Measurements from ENCODE around the gene FBXO31. TPM values are rescaled to one million over a fixed set of nuclear protein-coding genes. Genes with fewer than 3 reads are reported as not detected.

Gene FBXO31
- total and polyA plus RNA-seq, 2 of the 13 experiments (the other 11 are each of a cell fraction or from before 2014, with no cell fraction given) = 92.4 to 101 TPM

DNA sequence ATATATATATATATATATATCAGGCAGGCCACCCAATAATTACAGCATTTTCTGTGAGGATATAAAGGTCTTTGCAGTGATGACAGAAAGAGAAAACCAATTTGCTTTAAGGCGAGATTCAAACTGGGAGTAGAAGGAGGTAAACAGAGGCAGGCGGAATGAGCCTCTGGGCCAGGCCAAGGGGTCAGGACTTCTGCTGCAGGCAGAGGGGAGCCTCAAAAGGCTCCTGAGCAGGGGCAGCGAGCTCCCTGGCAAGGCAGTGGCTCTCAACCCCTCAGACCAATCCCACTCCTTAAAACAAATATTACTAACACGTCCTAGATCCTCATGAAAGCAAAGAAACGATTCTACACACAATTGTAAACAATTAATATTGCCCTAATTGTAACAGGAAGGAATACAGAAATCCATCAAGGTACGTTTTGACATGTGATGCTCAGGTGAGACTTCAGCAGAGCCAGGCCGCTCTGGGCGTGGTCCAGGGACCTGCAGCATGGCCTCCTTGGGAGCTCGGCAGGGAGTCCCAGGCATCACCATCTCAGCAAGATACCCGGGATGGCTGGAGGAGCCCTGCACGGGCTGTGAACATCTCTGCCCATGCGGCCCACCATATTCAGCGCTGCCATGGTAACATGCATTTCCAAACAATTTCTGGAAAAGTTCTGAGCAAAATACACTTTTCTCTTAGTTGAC is 18.4 kb downstream of the FBXO31 start (continued):
- TF ChIP-seq, protein P1, sequence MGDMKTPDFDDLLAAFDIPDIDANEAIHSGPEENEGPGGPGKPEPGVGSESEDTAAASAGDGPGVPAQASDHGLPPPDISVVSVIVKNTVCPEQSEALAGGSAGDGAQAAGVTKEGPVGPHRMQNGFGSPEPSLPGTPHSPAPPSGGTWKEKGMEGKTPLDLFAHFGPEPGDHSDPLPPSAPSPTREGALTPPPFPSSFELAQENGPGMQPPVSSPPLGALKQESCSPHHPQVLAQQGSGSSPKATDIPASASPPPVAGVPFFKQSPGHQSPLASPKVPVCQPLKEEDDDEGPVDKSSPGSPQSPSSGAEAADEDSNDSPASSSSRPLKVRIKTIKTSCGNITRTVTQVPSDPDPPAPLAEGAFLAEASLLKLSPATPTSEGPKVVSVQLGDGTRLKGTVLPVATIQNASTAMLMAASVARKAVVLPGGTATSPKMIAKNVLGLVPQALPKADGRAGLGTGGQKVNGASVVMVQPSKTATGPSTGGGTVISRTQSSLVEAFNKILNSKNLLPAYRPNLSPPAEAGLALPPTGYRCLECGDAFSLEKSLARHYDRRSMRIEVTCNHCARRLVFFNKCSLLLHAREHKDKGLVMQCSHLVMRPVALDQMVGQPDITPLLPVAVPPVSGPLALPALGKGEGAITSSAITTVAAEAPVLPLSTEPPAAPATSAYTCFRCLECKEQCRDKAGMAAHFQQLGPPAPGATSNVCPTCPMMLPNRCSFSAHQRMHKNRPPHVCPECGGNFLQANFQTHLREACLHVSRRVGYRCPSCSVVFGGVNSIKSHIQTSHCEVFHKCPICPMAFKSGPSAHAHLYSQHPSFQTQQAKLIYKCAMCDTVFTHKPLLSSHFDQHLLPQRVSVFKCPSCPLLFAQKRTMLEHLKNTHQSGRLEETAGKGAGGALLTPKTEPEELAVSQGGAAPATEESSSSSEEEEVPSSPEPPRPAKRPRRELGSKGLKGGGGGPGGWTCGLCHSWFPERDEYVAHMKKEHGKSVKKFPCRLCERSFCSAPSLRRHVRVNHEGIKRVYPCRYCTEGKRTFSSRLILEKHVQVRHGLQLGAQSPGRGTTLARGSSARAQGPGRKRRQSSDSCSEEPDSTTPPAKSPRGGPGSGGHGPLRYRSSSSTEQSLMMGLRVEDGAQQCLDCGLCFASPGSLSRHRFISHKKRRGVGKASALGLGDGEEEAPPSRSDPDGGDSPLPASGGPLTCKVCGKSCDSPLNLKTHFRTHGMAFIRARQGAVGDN (CRISPR knock-in tag; IDR thresholded peaks at IDR 0.05) = peak; percentile 41; the same call in 1 of the 2 replicates
- TF ChIP-seq, protein P2, sequence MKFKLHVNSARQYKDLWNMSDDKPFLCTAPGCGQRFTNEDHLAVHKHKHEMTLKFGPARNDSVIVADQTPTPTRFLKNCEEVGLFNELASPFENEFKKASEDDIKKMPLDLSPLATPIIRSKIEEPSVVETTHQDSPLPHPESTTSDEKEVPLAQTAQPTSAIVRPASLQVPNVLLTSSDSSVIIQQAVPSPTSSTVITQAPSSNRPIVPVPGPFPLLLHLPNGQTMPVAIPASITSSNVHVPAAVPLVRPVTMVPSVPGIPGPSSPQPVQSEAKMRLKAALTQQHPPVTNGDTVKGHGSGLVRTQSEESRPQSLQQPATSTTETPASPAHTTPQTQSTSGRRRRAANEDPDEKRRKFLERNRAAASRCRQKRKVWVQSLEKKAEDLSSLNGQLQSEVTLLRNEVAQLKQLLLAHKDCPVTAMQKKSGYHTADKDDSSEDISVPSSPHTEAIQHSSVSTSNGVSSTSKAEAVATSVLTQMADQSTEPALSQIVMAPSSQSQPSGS (CRISPR knock-in tag; IDR thresholded peaks at IDR 0.05) = no peak
- TF ChIP-seq ZNF75D (CRISPR knock-in tag; IDR thresholded peaks at IDR 0.05; ENCODE audit: borderline replicate concordance) = no peak

DNA sequence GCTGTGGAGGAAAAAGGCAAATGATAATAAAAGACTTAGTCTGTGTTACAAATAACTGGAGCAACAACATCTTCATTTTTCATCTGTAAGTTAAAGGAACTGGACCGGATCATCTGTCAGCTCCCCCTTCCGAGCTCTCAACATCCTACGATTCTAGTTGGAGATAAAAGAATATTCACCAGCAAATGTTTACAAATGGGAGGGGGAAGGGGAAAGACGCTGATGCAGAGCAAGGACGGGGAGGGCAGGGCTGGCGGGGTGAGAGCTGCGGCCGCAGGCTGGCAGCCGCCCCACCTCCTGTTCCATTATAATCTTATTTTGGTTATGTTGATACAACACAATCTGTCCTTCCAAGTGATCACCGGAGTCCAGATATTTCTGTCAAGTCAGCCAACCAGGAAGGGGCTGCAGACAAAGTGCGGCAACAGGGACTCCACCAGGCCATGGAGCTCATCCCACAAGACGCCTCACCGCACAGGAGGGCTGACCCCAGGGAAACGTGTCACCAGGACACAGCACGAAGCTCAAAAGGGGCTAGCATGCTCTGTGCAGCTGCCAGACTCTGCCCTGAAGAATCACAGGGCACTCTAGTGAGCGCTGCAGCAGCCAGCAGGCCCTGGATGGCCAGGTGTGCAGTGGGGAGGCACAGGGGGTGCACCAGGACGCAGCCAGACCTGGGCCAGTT is 19.7 kb downstream of the FBXO31 start:
- BruUV-seq (replicated peaks) = no TSS peak
- TF ChIP-seq, protein P3, sequence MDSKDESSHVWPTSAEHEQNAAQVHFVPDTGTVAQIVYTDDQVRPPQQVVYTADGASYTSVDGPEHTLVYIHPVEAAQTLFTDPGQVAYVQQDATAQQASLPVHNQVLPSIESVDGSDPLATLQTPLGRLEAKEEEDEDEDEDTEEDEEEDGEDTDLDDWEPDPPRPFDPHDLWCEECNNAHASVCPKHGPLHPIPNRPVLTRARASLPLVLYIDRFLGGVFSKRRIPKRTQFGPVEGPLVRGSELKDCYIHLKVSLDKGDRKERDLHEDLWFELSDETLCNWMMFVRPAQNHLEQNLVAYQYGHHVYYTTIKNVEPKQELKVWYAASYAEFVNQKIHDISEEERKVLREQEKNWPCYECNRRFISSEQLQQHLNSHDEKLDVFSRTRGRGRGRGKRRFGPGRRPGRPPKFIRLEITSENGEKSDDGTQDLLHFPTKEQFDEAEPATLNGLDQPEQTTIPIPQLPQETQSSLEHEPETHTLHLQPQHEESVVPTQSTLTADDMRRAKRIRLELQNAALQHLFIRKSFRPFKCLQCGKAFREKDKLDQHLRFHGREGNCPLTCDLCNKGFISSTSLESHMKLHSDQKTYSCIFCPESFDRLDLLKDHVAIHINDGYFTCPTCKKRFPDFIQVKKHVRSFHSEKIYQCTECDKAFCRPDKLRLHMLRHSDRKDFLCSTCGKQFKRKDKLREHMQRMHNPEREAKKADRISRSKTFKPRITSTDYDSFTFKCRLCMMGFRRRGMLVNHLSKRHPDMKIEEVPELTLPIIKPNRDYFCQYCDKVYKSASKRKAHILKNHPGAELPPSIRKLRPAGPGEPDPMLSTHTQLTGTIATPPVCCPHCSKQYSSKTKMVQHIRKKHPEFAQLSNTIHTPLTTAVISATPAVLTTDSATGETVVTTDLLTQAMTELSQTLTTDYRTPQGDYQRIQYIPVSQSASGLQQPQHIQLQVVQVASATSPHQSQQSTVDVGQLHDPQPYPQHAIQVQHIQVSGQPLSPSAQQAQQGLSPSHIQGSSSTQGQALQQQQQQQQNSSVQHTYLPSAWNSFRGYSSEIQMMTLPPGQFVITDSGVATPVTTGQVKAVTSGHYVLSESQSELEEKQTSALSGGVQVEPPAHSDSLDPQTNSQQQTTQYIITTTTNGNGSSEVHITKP (CRISPR knock-in tag; IDR thresholded peaks at IDR 0.05; ENCODE audit: low read depth) = no peak
- TF ChIP-seq RNF2 (conservative IDR thresholded peaks at IDR 0.05; ENCODE audit: low read depth) (no peak), HOXA5 (CRISPR knock-in tag; IDR thresholded peaks at IDR 0.05) (no peak), MLLT10 (CRISPR knock-in tag; IDR thresholded peaks at IDR 0.05) (no peak), NPAS2 (CRISPR knock-in tag; IDR thresholded peaks at IDR 0.05; ENCODE audit: borderline replicate concordance) (no peak)
- TF ChIP-seq, protein P4, sequence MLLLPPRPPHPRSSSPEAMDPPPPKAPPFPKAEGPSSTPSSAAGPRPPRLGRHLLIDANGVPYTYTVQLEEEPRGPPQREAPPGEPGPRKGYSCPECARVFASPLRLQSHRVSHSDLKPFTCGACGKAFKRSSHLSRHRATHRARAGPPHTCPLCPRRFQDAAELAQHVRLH (CRISPR knock-in tag; IDR thresholded peaks at IDR 0.05; ENCODE audit: borderline replicate concordance, low read depth) = no peak

More for the DNA sequence above, 19.7 kb downstream of the FBXO31 start:
- DNase-seq (ENCODE audit: low spot score) (no peak), ATAC-seq (peak; percentile 8; the same call in 2 of the 3 replicates), FAIRE-seq (no peak)
- Histone ChIP-seq H3K27ac (ENCODE audit: extremely low read length, insufficient read depth, low read length) (no peak overlapping the region), H2AFZ (ENCODE audit: low read length) (no peak overlapping the region), H3K4me1 (ENCODE audit: insufficient read depth, low read length) (peaks cover 59% of the 10 kb centered on the region), H3K9ac (ENCODE audit: insufficient read depth, low read depth, low read length) (no peak overlapping the region), H3K27me3 (ENCODE audit: control insufficient read depth in 1 of 2, insufficient read depth in 2 of 2, low read length in 2 of 2) (no peaks in the 10 kb centered on the region), H3K4me3 (replicated peaks in 1 of 3; ENCODE audit: insufficient read depth in 1 of 3, low read depth in 2 of 3, low read length in 3 of 3) (no peak overlapping the region), H4K20me1 (ENCODE audit: insufficient read depth, low read length) (peaks cover 98% of the 10 kb centered on the region), H3K4me2 (ENCODE audit: low read depth, low read length) (no peak overlapping the region), H3K36me3 (replicated peaks in 1 of 2; ENCODE audit: control insufficient read depth in 1 of 2, insufficient read depth in 2 of 2, low read length in 2 of 2) (peaks cover 52 to 92% of the 10 kb centered on the region in 2 experiments), H3K79me2 (ENCODE audit: insufficient read depth, low read length) (peaks cover 98% of the 10 kb centered on the region), H3K9me3 (ENCODE audit: low read length) (no peaks in the 10 kb centered on the region)
- intact Hi-C loops (cut with micrococcal nuclease; ENCODE audit: unreplicated experiment) = no loop called here
- in situ Hi-C loops (cut with HindIII; ENCODE audit: extremely low pct_ligation_motif_present, low pct_unique_long_range_greater_than_20kb) = no loop called here
- CTCF ChIA-PET (ENCODE audit: low intra/inter-chr PET ratio, low total read pairs) = no interaction called here
- POLR2A ChIA-PET = interaction anchor here (18.0 kb wide), 1 partner anchor 14 kb away, joined by 265 read pairs; the partner anchor contains the start of gene FBXO31
- WGBS (ENCODE audit: low lambda C conversion rate) = 94% methylated on average over 12 of the region's 17 CpGs

Measured in HepG2 (cell line).